GM21360 (cell line): ENCODE measurements around the gene HTR1D.
"Not testable (repeated sequence)": the region's sequence is repeated elsewhere in the genome, so short reads cannot be mapped to it uniquely, and the experiment has no call there.

Experiments
- ATAC-seq: cut with Tn5 transposase; IDR thresholded peaks from one replicate; pipeline ENCODE4 v1.9.1; 2021; ENCODE audit warnings: mild to moderate bottlenecking, moderate library complexity; ENCODE audit not compliant: unreplicated experiment

HTR1D gene, protein sequence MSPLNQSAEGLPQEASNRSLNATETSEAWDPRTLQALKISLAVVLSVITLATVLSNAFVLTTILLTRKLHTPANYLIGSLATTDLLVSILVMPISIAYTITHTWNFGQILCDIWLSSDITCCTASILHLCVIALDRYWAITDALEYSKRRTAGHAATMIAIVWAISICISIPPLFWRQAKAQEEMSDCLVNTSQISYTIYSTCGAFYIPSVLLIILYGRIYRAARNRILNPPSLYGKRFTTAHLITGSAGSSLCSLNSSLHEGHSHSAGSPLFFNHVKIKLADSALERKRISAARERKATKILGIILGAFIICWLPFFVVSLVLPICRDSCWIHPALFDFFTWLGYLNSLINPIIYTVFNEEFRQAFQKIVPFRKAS

DNA sequence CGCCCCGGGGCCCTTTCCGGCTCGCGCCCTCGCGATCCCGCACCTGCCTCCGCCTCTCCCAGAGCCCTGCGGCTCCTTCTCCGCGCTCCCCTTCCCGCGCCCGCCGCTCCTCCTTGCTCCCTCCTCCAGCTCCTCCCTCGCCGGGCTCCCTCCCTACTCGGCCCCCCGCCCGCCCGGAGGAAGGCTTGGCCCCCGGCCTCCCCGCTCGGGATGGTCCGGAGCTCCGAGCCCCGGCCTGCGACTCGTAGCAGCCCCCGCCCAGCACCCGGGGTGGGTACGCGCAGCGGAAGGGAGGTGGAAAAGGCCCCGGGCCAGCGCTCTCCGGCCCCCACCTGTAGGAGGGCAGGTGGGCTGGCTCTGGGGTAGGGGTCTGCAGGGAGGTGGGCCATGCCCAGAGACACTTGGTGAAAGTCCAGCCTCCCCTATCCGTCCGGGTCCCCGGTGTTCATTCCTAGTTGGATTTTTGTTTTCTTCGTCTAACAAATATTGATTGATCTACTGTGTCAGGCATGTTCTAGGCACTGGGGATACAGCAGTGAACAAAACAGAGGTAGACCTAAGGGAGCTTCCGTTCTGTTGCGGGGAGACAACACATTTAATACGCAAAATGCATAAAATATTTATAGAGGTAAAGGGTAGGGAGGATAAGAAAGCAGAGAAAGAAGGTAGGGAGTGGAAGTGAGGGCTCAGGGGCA, at the start of gene HTR1D:
Gene HTR1D, minus strand, starts transcription at position 82 of the 695 bp plus-strand sequence. CDS start 23,283 bp downstream, outside the sequence.
- ATAC-seq = no peak

DNA sequence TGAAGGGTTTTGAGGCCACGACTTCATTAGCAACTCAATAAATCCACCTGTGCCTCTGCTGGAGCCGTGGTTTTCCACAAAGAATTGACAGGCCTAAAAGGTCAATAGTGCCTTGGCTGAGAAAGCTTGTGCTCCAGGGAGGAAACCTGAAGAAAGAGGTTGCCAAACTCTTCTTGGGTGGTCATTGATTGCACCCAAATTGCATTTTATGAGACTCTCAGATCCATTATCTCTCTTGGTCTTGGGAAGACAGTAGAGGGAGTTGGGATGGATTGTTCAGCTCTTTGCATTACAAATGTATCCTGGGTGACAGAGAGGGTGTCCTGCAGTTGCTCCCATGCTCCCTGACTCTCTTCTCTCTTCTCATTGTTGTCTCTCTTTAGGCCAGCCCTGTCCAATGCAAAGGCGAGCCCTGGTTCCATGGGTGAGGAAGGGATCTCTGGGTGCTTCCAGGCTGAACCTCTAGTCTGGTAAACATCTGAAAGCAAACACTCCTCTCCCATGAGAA, 46.1 kb upstream of the HTR1D start:
- no peak for ATAC-seq

DNA sequence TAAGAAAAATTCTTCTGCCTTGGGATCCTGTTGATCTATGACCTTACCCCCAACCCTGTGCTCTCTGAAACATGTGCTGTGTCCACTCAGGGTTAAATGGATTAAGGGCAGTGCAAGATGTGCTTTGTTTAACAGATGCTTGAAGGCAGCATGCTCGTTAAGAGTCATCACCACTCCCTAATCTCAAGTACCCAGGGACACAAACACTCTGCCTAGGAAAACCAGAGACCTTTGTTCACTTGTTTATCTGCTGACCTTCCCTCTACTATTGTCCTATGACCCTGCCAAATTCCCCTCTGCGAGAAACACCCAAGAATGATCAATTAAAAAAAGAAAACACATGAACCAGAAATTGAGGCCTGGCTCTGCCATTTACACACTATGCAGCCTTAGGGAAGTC, 40.8 kb upstream of the HTR1D start:
- ATAC-seq = not testable (repeated sequence)

DNA sequence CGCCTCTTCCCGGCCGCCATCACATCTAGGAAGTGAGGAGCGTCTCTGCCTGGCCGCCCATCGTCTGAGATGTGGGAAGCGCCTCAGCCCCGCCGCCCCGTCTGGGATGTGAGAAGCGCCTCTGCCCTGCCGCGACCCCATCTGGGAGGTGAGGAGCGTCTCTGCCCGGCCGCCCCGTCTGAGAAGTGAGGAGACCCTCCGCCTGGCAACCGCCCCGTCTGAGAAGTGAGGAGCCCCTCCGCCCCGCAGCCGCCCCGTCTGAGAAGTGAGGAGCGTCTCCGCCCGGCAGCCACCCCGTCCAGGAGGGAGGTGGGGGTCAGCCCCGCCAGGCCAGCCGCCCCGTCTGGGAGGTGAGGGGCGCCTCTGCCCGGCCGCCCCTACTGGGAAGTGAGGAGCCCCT, 40.1 kb upstream of the HTR1D start:
- not testable (repeated sequence) for ATAC-seq

DNA sequence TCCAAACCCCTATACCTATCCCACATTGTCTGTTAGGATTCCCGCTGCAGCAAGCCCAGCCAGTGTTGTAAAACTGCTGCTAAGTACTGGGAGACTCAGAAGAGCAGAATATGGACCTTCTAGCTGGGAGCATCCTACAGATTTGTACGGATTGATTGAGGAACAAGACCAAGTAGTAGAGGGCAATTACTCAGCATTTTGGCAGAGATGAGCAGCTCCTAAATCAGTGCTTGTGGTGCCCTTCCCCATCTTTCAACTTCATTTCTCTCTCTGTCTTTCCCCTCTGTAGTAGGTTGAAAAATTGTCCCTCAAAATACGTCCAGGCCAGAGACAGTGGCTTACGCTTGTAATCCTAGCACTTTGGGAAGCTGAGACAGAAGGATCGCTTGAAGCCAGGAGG, 37.3 kb upstream of the HTR1D start:
- no peak for ATAC-seq

DNA sequence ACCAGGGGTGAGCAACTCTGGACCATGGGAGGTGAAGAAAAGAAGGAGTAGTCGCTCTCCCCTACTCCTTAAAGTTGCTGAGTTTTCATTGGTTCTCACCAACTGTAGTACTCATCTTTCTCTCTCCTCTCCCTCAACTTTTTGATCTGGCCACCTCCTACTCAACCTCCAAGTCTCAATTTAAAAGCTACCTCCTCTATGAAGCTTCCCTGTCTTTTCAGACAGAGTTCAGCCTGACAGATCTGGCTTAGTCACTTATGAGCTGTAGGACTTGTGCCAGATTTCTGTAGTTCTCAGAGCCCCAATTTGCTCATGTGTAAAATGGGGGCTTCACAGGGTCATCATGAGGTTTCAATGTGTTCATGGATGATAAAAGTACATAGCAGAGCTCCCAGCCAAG, 34.5 kb upstream of the HTR1D start:
- no peak for ATAC-seq

DNA sequence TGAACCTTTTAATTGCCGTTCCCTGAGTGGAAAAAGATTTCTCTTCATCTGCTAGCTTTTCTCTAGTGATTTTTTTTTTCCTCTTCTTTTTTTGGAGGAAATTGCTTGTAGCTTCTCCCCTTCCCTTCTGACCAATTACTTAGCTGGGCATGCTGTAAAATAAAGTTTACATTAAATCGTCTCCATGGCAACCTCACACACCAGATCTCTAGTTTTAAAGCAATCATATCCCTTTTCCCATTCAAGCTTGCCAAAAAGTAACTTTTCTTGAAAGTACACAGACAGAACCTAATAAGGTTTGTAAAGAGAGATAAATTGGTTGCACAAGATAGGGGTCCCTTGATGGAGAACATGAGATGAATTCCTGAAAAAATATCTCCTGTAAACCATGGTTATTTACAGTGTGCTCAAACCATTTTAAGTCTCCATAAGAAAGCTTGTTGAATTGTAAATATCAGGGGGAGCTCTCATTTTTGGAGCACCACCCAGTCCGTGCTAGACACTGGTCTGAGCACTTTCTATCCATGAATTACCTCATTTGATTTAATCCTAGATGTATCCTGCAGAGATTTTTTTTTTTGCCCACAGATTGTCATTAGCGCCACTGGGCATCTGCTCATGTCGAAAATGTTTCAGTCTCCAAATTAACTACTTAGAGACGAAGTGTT, 32.6 kb upstream of the HTR1D start:
- no peak for ATAC-seq

DNA sequence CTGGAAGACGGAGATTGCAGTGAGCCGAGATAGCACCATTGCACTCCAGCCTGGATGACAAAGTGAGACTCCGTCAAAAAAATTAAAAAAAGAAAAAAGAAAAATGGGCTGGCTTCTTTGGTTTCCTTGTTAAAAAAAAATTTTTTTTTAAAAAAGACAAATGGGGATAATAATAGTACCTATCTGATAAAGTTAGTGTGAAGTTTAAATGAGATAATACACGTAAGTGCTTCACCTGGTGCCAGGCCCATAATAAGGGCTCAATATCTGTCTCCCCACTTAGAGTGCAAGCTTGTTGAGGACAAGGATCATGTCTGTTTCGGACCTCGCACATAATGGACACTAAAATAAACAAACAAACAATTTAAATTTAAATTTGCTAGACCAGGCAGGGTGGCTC, 30.0 kb upstream of the HTR1D start:
- ATAC-seq = no peak

DNA sequence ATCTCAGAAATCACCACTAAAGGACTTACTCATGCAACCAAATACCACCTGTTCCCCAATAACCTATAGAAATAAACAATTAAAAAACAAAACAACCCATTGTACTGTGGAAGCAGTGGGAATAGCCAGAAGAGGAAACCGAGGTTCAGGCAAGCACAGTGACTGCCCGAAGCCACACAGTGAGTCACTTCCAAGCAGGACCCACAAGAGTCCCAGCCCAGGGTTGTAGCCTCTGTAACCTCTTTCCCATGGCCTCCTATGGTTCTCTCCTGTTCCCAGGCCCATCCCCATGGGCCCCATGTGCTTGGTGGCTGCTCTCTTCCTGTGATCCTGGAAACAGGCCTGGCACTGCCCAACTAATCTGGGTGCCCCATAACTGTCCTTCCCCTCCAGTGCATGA, 29.0 kb upstream of the HTR1D start:
- ATAC-seq = no peak

DNA sequence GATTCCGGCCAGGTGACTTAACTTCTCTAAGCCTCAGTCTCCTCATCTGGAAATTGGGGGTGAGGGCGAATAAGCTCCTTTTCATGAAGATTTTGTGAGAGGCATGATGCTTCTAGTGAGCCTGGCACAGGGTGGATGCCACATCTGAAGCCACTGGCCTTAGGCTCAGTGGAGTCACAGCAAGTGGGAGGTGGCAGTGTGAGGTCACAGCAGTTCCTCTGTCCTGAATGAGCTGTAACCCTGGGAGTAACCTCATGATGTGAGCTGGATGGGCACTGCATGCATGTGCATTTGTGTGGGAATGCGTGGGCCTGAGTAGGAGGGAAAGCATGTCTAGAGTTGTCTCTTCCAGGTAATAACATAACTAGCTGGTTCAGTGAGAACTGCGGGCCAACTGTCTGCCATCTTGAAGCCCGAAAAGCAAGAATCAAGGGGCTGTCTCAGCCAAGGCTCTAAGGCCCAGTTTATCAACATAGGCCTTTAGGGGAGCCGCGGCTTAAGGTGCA, 27.0 kb upstream of the HTR1D start:
- no peak for ATAC-seq

DNA sequence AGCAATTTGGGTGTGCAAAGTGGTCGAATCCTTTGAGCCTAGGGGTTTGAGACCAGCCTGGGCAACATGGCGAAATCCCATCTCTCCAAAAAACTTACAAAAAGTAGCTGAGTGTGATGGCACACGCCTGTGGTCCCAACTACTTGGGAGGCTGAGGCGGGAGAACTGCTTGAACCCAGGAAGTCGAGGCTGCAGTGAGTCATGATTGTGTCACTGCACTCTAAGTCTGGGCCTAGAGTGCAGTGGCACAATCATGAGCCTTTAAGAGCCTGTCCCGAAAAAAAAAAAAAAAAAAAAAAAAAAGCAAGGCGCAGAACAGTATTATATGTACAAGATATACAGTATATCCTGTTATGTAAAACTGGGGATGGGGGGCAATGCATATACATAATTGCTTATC, 25.1 kb upstream of the HTR1D start:
- ATAC-seq = no peak

DNA sequence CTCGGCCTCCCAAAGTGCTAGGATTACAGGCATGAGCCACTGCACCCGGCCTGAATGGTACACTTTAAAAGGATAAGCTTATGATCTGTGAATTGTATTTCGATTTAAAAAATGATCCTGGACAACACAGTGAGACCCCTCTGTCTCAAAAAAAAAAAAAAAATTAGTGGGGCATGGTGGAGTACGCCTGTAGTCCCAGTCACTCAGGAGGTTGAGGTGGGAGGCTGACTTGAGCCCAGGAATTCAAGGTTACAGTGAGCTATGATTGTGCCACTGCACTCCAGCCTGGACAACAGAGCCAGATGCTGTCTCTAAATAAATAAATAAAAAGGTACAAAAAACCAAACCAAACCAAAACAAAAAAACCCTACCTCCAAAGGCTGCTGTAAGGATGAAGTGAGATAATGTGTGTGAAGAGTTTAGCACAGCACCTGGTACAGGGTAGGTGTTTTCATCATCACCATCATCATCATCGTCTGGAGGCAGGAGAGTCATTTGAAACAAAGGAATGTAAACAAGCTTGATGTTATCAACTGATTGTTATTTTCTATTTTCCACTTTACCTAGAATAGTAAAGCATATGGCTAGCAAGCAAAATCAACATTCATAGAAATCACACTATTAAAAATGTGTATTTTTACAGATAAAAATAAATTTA, 22.5 kb upstream of the HTR1D start:
- ATAC-seq = no peak

DNA sequence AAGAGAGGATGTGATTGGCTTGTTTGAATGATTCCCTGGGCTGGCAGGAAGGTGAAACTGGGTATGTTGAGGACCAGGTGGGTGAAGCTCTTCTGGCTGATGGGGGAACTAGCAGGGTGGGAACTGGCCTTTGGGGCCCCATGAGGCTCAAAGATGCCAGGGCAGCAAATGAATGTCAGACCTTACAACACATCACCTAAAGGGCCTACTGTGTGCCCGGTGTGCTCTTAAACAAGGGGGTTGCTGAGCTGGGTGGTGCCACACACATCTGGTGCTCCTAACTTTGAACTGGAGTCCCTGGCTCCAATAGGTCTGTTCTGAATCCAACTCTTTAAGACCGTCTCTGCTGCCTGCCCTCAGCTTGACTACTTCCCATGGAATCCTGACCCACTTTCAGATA, 21.3 kb upstream of the HTR1D start:
- no peak for ATAC-seq

DNA sequence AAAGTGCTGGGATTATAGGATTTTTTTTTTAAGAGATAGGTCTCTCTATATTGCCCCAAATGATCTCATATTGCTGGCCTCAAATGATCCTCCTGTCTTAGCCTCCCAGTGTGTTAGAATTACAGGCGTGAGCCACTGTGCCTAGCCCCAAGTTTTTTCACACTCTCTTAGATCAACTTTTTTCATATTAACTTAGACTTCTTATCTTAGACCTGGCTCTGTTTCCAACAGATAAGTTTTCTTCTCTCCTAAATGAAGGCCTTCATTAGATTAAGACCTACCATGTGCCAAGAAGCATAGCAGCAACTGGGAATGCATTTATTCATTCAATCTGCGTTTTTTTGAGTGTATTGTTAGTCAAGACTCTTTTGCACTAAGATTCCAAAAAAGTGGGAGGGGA, 20.2 kb upstream of the HTR1D start:
- ATAC-seq = no peak

DNA sequence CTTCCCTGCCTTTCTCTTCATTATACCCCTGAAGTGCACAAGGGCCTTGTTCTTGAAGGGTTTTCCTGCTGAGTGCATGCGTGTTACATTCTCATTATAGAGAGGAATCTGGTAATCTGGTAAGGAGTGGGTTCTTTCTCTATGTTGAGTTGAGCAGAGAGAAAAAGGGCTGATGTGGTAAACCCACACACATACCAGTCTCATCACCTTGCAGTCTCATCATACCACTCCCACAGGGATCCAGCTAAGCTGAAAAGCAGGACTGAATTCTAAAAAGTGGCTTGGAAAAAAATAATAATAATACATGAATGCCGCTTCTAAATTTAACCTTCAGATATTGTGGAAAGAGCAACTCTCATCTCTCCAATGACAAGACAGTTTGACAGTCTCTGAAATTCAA, 10.5 kb upstream of the HTR1D start:
- no peak for ATAC-seq

DNA sequence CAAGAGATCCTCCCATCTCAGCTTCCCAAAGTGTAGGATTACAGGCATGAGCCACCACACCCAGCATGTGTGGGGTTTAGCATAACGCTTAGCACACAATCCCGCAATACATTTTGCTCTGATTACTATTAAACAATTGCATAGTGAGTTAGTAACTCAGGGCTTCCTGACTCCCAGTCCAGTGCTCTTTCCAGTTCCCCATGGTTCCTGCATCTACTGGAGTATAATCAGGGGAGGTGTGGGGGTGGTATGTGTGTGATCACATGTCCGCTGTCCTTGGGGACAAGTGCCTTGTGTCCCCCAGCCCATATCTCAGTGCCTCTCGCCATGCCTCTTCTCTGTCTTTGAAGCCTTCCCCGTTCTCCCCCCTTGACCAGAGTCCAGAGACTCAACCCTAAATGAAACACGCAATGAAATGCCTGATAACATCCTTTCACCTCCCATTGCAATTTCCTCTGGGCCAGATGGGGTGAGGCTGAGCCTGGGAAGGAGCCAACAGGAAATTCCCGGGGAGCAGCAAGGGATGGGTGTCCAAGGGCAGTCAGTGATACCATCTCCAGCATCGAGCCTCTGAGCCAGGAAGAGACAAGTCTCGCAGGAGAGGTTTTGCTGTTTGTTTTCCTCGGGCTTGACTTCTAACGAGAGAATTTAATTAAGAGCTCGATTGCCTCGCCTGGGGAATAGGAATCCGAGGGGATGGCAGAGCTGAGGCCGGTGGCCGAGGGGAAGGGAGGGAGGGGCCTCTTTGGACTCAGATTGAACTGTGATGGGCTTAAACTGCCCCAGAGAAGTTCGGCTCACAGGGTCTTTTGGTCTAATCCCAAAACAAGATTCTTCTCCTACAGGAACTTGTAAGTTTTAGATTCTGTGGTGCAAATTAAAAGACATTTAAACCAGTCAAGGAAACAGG, 7.7 kb upstream of the HTR1D start:
- ATAC-seq = no peak

DNA sequence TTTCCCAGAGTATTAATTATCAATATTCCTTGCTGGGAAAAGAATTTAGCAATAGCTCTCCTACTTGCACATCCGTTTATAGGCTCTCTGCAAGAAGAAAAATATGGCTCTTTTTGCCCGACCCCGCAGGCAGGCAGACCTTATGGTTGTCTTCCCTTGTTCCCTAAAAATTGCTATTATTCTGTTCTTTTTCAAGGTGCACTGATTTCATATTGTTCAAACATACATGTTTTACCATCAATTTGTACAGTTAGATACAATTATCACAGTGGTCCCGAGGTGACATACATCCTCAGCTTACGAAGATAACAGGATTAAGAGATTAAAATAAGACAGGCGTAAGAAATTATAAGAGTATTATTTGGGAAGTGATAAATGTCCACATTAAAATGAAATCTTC, 6.7 kb upstream of the HTR1D start:
- ATAC-seq = not testable (repeated sequence)

DNA sequence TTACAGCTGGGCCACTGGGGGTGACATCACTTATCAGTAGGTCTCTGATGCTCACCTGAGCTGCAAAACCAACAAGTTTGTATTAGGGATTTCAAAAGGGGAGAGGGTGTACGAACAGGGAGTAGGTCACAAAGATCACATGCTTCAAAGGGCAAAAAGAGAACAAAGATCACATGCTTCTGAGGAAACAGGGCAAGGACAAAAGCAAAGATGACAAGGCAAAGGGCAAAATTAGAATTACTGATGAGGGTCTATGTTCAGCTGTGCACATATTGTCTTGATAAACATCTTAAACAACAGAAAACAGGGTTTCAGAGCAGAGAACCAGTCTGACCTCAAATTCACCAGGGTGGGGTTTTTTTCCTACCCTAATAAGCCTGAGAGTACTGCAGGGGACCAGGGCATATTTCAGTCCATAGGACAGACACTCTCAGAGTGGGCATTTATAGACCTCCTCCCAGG, 6.2 kb upstream of the HTR1D start:
- ATAC-seq = not testable (repeated sequence)

DNA sequence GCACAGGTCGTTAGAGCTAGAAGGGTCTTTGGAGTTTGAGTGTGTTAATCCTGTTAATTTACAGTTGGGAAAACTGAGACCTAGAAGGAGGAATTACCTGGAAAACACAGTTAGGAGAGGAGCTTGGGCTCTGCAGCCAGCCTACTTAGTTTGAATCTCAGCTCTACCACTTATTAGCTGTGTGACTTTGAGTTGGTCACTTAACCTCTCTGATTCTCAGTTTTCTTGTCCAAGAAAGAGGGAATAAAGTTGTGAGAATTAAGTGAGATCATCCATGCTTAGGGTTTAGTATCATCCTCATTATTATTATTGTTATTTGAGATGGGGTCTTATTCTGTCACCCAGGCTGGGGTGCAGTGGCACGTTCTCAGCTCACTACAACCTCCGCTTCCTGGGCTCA, 5.4 kb upstream of the HTR1D start:
- no peak for ATAC-seq

DNA sequence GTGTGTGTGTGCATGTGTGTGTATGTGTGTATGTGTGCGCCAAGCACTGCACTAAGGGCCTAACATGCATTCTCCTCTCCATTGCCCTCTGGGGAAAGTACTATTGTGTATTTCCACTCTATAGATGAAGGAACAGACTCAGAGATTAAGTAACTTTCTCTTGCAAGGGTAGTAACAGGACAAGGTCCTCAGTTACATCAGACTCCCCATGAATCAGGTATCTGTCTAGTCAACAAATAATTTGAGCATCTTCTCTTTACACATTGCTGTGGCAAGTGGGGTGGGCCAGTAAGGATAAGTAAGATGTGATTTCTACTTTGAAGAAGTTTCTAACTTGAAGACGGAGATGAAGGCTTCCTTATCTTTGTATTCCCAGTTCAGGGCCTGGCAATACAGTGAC, 5.0 kb upstream of the HTR1D start:
- no peak for ATAC-seq
